Stimulated activated CD8-positive, alpha-beta memory T cell treated with anti-CD3 and anti-CD28 coated beads, Interleukin-12 subunit alpha, Interleukin-12 subunit beta, amount 100 ng/mL, for 1 hour (primary cell): Measurements from ENCODE around the gene MEF2C.

Source experiments
- DNase-seq: peaks from one replicate; pipeline ENCODE4 v3.0.0-alpha.2; 2020; ENCODE audit warnings: low read depth

MEF2C gene

DNA sequence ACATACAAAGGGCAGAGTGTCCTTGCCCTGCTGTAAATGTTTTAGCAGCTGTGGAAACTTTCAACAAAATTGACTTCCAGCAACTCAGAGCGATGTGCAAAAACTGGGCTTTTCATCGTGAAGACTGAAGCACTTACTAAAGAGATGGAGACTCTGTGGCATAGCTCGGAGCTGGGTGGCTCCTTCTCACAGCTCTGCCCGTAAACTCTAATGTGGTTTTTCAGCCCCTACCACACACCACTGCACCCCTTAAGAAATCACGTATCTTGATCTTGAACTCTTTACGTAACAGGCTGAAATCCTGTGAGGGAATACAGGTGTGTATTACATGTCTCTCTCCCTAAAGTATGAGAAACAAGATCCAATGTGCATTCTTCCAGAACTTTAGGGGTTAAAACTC, 124.4 kb downstream of the MEF2C start:
- DNase-seq: no peak

DNA sequence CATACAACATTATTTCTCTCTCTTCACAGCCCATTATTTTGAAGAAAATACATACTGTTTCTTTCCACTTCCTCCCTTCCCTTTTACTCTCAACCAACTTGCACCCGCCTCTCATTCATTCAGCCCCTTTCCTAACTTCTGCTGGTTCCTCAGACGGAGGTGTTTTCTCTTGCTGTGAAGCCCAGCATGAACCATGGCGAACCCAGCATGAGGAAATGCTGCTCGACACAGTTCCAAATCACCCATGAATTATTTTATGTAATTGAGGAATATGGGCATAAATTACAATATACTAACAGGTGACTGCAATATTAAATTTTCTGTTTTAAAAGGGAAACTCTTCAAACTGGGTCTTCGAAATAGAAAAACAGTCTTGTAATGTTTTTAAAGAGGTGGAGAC, 124.8 kb downstream of the MEF2C start:
- no peak for DNase-seq

DNA sequence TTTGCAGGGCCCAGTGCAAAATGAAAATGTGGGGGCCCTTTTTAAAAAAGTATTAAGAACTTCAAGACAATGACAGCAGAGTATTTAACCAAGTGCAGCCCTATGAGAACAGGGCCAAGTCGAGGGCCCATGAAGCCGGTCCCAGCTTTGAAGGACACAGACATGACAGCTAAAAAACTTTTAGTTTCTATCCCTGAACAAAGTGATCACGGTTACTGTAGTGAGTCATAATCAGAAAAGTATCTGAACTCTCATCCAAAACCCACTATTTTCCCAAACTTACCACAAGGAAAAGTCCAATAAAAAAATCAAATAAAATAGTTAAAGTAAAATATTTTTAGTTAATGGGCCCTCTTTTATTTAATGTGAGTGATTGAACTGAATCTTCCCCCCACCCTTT, 126.0 kb downstream of the MEF2C start:
- DNase-seq: no peak

DNA sequence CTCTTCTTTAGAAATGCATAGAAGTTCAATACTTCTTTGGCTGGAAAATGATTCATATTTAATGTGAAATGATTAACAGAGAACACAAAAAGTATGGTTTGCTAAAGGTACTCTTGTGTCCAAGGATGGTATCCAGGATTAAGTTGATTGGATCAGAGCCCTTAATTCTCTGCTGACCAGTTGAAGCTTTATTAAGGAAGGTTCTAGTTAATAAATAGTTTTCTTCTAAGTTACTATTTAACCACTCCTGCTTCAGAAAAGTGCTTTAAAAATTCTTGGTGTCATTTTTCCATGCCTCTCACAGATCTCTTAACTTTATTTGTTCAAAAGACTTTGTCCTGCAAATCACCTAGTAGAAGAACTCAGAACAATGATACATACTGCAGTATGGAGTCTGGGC, 134.3 kb downstream of the MEF2C start:
- DNase-seq: no peak

DNA sequence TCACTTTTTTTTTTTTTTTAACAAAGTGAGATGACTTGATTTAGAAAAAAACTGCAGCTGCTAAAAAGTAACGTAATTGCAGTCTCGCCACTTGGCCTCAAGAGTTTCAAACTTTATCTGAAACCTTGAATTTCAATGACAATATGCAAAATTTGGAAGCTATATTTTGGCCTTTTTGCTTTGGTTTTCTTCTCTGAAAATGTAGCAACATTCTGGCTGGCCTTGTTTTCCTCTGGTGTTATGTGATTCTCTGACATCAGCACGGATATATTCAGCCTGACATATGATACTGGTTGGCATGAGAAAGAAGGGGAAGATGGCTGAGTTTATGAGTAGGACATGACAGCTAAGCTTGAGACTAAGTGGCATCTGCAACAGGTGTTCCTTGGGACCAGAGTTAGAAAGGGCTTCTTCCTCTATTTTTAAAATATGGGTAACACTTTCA, 136.5 kb downstream of the MEF2C start:
- no peak for DNase-seq

DNA sequence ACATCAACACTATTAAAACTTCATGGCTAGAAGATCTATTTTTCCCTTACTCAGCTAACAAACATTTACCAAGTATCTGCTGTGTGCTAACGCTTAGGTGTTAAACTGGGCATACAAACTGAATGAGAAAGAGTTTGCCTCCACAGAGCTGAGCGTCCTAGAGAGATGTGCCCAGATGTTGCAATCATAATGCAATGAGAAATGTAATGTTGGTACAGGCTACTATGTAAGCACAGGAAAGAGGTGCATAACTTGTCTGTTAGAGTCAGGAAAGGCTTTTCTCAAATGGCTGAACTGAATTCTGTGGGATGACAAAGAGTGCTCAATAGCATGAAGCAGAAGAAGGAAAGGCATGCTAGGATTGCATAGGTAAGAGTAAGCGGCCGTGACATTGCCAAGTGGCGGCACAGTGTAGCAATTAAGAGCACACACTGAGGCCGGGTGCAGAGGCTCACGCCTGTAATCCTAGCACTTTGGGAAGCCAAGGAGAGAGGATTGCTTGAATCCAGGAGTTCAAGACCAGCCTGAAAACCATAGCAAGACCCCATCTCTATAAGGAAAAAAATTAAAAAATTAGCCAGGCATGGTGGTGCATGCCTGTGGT, 137.8 kb downstream of the MEF2C start:
- DNase-seq: no peak

DNA sequence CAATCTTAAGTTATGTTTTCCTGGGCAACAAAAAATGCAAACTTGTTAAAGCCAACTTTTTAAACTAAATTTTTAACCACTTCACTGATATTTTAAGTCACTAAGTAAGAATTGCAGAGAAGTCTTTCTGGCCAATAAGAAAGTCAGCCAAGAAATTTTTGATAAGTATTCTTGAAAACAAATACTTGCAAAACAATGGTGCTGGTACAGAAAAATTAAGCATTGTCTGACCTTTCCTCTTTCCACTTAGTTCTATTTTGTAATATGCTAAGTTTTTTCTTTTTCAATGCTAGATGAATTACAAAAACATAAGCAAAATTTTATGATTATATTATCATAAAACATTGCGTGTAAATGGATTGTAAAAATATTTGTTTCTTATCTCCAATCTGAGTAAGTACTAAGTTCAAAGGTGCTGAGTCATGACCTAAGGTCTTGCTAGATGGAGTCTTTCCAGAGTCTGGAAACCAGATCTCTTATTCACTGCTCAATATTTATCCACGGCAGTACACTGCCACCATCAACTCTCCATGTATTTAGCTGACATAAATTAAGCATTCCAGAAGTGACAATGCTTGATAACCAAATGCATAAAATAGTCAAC, 139.7 kb downstream of the MEF2C start:
- no peak for DNase-seq

DNA sequence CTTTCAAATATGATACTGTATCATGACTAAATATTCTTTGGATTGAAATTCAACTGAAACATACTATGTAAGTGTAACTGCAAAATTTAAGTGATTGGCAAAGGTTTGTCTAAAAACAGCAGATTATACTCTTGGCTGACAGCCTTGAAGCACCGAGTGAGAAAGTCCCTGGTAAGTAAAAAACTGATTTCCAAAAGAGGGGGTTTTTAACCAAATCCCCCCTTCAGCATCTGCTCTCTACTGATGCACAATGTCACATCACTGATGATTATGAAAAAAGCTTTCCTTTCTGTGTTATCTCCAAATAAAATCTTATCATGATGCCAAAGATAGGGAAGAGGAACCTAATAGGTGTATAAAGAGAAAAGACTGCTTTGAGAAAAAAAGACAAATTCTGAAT, 141.0 kb downstream of the MEF2C start:
- no peak for DNase-seq

DNA sequence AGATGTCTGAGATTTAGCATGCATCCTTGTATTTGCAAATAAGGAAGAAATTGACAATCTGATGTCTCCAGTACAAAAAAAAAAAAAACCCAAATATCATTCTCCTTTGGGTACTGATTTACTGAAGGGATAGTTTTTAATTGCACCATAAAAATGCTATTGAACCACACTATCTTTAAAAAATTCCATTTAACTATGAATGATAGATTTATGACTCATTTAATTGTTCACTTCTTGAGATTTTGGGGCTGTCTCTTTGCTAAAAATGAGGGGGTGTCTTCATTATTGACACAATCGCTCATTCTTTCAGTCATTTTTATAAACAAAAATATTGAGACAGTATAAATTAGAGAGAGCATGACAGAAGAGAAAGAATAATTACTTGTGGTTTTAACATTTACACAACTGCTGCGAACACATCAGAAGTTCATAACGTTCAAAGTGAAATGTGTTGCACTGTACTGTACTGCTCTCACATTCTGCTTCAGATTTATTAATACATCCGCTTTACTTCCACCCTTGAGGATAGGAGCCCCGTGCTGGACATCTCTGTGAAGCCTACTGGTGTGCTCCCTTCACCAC, 142.3 kb downstream of the MEF2C start:
- DNase-seq: no peak

DNA sequence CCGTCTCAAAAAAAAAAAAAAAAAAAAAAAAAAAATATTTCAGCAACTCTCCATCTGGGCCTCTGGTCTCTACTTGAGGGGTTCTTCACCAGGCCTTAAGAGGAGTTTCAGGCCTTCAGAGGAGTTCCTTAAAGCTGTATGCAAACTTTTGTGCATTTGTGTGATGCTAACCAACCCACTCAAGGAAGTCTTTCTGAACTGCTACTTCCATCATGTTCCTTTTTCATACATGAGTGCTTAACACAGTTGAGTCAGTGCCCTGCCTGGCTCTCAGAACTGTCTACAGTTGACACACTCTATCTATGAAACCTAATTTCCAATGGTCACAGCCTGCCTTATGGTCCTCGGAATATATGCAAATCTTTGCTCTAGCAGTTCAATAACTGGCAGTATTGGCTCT, 146.5 kb downstream of the MEF2C start:
- no peak for DNase-seq

DNA sequence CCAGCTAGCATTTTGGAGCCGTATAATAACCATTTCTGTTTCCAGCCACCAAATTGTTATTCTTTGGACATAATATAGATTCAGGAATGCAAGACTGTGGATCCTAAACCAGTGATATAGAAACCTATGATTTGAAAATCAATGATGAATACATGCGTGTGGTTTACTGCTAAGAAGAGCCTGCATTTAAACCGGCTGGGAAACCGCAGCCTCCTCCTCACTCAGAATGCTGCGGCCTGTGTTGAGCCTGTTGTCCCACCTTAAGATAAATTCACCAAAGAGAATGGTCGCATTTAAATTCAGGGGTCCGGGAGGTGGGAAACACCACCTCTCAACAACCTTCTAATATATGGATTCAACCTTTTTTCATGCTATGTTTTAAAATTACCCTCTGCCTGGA, 148.0 kb downstream of the MEF2C start:
- DNase-seq: no peak

DNA sequence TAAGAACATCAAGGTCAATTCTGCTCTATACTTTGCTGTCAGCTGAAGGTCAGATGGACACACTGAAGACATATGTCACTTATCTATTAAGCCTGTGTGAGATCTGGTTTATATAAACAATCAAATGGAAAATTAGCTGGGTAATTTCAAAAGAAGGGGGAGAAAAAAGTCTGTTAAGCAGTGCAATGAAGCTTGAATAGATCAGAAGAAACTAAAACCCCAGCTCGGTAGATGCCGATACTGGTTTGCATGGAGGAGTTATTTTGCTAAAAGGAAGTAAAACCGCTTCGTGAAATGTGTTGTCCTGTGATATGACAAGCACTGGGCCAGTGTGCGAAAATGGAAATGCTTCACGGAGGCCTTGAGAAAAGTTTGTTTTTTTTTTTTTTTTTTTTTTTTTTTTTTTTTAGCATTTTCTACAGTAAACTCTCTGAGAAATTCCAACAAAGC, 148.8 kb downstream of the MEF2C start:
- no peak for DNase-seq

DNA sequence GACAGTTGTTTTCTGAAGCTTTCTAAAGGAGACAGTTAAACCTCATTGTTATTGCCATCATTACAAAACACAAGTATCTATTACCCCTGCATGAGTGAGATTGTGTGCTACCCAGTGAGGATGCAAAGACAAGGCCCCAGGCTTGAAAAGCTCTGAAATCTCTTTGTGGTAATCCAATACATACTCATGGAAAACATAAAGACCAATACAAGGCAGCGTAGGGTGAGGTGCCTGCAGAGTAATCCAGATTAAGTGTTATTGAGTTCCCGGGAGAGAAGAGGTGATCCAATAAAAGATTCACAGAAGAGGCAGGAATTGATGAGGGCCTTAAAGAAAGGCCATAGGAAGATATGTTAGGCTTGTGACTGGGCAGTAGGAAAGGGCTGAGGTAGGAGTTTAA, 150.1 kb downstream of the MEF2C start:
- DNase-seq: no peak

DNA sequence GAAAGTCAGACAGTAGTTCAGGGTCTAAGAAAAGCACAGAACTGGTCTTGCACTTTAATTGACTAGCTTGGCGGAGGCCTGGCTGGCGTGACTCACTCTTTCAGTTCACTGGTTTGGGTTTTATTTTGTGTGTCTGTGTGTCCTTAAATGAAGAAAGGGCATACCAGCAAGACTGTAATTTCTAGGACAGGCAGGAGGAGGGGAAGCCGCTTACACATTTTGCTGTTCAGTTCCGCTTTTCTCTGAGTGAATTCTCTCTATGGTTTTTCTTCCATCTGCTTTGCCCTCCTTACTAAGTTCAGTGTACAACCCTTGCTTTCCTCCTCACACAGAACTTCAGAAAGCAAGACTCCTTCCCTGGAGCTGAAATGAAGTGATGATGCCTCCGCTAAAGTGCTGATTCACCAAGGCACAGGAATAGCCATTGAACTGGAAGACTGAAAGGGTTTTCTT, 150.8 kb downstream of the MEF2C start:
- no peak for DNase-seq

DNA sequence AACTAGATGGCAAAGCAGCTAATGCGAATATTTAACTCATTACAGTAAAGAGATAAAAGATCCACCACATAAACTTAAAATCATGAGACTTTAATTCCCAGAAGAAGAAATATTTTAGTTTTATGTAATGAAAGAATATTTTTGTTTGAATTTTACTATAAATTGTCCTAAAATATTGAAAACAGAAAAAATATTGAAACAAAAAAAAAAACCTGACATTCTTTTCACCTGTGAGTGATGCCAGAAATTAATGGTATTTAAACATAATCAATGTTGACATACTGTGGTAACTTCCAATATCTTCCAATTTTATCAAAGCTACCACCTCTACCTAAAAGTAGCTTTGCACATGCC, 153.2 kb downstream of the MEF2C start:
- no peak for DNase-seq

DNA sequence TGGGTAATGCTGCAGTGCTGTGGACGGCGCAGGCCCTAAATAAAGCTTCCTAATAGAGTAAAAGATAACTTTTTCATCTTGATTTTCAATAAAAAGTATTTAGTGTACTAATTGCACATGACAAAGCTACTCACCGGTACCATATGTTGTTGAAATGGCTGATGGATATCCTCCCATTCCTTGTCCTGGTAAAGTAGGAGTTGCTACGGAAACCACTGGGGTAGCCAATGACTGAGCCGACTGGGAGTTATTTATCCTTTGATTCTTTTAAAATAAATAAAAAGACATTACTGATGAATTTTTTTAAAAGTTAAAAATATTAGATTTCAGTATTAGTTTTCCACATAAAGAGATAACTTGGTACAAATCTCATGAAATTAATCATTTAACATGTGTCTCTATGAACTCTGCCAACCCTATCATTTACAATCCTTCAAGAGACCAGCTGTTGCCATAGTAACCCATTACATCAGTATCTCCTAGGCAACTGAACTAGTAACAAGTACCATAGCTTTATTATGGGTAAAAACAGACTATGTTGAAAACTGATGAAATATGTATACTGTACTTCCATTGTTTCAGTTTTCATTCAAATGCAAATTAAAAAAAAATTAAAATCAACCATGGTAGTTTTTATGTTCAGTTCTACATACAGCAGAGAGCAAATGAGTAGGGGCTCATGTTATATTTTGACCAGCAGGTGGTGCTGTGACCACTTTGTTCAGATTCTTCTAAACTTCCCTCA, 153.7 kb downstream of the MEF2C start:
- peak; percentile 48 for DNase-seq

DNA sequence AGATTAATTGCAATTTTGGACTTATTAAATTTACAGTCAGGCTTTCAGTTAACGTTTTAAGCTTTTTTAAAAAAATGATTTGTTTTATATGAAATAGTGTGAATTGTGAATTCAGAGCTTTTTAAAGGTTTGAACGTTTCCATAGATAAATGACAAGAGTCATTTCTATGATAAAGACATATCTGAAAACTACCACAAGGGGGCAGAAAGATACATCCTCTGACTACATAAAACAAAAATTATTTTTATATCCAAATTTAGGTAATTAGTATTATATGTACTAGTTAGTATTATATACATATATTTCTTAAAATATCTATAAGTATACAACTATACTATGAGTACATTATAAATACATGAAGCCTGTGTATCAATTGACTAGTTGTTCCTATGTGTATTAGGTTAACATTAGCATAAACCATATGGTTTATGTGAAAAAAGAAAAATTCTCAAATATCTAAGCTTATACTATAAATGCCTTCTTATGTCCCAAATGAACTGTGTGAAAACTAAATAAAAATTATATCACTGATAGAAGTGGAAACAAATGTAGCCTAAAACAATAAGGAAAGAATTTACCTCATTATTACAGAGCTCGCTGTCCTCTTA, 155.2 kb downstream of the MEF2C start:
- DNase-seq: no peak

DNA sequence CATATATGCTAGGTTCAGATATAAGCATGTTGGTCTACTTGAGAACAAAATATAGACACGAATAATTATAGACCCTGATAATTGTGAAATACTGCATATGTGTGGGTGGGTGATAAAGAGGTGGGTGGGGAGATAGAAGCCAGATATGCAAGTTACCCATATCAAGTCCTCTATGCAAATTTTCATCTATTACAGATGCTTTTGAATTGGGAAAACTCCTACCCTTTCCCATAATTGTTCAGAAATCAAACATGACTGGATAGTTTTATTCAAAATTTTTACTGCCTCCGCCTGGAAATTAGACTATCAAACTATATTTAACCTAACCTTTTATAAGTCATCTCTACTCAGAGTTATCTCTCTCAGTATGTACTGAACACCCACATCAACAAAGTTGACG, 157.5 kb downstream of the MEF2C start:
- no peak for DNase-seq

DNA sequence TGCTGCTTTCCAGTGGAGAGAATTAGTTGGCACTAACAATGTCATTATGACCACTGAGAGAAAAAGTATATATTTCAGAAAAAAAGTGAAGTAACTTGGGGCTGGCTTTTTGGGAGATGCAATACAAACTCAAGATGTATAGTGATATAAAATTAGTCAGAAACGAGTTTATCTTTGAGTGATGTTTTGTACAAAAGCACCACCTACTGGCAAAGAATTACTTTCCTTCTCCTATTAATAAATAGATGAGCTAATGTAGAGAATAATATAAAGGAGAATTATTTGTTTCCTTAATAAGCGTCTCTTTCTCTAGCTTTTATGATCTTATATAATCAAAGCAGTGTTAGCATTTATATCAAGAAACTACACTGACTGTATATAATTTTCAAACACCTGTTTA, 158.8 kb downstream of the MEF2C start:
- no peak for DNase-seq

DNA sequence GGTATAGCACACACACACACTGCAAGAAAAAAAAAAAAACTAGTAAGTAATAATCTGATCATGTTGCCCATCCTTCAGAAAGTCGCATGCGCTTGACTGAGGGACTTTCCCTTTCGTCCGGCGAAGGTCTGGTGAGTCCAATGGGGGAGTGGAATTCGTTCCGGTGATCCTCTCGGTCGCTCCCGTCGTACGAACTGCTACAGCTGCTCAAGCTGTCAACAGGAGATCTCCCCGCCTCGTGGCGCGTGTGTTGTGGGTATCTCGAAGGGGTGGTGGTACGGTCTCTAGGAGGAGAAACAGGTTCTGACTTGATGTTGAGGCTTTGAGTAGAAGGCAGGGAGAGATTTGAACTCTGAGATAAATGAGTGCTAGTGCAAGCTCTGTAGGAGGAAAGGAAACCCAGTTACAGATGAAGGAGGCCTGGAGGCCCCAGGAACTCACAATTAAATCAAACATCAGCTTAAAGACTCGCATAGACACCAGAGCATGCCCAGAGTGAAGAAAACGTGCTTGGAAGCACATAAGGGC, 160.4 kb downstream of the MEF2C start:
- DNase-seq: no peak

DNA sequence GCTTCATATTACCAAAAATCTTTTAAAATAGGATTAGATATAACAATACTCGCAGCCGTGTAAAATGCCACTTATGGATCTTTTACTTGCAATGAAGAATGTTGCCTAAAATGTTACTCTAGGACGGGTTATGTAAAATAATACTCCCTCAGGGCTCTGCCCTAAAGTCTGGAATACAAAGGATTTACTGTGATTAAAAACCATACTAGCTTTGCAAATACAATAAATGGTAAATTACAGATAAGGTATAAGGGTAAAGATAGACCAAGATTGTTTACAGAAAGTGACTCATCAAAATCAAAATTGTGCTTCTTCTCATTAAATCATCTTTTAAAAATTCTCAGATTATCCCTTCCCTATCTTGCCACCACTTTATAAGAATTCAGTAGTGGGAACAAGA, 163.6 kb downstream of the MEF2C start:
- DNase-seq: no peak

DNA sequence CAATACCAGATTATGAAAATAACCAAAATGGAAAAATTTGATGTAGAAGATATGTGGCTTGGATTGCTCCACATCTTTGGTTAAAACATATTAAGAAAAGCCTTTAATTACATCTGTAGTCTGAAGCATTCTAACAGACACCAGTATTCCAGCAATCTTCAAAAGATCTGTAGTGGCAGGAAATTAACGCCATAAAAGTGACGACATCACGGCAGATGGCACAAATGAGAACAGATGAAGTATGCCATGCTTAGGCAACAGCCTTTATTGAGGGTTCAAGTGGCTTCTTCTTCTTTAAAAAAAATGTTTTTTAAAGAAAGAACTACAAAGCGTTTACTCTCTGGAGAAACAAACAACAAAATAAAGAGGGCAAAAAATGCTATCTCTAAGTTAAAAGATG, 164.2 kb downstream of the MEF2C start:
- no peak for DNase-seq

DNA sequence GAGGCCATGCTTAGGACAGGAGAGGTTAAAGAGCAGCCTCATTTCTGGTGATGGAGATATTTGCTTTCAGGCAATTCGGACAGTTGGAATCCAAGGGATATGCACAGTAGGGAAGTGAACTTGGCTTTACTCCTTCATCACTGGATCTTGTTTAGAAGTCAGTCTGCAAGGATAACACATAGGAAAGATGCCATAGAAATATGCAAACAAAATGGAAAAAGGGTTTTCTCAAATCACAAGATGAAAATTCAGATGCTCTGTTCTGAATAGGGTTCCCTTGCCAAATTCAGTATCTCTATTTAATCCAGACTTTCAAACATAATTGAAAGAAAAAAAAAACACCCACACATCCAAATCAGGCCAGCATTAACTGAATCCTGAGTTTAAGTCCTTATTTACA, 166.9 kb downstream of the MEF2C start:
- DNase-seq: no peak
